Measurements from ENCODE around the gene LRRC42.

Gene LRRC42

DNA sequence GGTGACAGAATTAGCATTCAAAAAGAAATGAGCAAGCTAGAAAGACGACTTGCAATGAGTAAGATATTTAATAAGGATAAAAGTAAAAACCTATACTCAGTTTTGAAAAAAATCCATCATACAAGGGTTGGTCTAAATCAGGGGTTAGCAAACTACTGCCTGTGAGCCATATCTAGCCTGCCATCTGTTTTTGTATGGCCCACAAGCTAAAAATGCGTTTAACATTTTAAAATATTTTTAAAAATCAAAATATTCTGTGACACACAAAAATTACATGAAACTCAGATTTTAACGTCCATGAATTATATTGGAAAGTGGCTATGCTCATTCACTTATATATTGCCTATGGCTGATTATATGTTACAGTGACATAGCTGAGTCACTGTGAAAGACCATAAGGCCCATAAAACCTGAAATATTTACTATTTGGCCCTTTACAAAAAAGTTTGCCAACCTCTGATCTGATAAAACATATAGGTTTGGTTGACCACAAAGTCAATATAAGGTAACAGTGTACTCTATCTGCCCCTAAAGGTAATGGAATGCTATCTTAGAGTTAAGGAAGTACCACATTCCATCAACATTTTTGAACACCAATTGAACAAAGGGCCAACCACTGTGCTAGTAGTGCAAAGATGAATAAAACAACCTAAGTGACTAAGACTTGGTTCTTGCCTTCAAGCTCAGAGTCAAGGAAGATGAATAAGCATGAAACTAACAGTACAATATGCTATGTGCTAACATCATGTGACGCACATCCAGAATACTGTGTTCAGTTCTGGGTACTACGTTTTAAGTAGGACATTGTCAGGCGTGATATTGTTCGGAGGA, 3.8 kb upstream of the LRRC42 start:
- DNase-seq: no peak

GRCh38 chr1:53943090-53943489, 3.1 kb upstream of the LRRC42 start:
- no peak for DNase-seq

DNA sequence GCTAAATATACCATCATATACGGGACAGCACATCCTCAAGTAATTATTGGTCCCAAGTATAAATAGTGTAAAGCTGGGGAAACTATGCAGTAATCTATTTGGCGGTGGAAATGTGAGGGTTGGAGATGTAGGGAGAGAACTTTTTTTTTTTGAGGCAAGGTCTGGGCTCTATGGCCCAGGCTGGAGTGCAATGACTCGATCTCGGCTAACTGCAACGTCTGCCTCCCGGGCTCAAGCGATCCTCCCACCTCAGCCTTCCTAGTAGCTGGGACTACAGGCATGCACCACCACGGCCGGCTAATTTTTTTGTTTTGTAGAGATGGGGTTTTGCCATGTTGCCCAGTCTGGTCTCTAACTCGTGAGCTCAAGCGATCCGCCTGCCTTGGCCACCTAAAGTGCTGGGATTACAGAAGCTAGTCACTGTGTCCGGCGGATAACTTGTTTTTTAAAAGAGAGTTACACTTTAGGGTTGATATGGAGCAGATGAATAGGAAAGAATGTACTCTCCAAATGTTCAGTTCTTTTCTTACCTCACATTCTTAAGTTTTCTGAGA, 2.6 kb upstream of the LRRC42 start:
- no peak for DNase-seq

GRCh38 chr1:53944469-53945182, 1.5 kb upstream of the LRRC42 start:
- peak in 1 of 2 experiments; percentile 36 for DNase-seq

DNA sequence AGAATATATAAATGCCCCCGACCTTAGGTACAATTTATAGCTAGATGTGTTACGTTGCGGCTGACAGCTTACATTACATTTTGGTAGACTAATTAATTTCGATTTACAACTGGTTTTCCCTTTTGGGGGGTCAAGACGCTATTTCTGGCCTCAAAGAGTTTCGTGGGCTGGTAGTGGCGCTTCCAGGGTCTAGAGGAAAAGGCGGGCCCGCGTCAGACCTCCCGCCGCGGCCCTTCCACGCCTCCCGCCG, 1.0 kb upstream of the LRRC42 start:
- DNase-seq: no peak

DNA sequence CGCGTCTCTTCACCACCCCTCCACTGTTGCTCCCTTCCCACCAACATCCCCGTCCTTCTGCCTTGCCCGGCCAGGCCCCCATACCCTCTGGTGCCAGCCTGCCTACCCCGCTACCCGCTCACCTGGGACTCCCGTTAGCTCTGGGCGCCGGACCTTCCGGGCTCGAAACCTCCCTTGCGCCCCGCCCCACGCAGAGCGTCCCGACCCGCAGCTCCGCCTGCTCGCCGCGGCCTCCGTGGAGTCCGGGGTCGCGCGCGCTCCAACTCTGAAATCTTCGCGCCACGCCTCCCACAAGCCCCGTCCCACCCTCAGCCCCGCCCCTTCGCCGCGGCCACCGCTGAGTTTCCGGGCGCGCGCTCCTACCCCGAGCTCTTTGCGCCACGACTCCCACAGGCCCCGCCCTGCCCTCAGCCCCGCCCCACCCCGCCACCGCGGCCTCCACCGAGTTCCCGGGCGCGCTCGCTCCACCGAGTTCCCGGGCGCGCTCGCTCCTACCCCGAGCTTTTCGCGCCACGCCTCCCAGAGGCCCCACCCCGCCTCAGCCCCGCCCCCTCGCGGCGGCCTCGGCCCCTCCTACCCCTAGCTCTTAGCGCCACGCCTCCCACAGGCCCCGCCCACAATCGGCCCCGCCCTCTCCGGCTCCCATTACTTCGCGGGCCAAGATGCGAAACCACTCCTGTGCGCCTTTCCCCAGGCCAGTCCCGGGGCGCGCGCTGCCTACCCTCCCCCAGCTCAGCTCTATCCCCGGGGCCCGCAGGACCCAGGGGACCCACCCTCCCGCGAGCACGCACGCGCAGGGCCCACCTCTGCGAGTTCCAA, 508 bp upstream of the LRRC42 start, which contains the start of gene IFT25:
Gene IFT25 (minus strand): TSS at position 267 of the 819 bp plus-strand sequence. CDS start 5,617 bp downstream, outside the sequence.
- DNase-seq: peak; percentile 88 to 96

DNA sequence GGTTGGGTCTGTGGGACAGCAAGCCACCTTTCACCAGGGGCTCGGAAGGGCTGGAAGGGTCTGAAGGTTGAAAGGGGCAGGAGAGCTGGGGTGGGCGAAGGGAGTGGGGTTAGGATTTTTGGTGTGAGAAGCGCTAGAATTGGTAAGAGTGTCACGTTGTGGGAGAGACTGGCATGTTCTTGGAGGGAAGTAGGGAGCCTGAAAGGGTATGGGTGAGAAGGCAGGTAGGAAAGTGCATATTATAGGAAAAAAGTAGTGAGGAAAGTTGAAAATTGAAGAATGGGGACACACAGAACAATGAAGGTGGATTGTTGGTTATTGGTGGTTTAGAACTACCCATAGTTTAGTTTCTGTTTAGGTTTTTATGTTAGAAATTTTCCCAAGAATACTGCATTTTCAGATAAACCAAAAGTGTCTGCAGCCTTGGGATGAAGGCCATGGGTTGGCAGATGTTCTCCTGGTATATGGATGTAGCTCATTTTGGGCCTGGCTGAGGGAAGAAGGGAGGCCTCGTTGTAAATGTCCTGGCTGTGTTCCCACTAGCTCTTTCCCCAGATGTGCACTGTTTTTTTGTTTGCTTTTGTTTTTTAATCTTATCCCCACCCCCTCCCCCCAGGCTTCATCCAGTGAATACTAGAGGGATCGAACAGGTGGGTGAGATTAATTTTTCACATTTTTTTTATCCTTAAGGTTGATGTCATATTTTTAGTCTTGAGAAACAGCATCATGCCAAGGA, 1.2 kb downstream of the LRRC42 start:
- DNase-seq: no peak

- DNase-seq: no peak
Observed at GRCh38 chr1:53948291-53948690, 2.1 kb downstream of the LRRC42 start.

DNA sequence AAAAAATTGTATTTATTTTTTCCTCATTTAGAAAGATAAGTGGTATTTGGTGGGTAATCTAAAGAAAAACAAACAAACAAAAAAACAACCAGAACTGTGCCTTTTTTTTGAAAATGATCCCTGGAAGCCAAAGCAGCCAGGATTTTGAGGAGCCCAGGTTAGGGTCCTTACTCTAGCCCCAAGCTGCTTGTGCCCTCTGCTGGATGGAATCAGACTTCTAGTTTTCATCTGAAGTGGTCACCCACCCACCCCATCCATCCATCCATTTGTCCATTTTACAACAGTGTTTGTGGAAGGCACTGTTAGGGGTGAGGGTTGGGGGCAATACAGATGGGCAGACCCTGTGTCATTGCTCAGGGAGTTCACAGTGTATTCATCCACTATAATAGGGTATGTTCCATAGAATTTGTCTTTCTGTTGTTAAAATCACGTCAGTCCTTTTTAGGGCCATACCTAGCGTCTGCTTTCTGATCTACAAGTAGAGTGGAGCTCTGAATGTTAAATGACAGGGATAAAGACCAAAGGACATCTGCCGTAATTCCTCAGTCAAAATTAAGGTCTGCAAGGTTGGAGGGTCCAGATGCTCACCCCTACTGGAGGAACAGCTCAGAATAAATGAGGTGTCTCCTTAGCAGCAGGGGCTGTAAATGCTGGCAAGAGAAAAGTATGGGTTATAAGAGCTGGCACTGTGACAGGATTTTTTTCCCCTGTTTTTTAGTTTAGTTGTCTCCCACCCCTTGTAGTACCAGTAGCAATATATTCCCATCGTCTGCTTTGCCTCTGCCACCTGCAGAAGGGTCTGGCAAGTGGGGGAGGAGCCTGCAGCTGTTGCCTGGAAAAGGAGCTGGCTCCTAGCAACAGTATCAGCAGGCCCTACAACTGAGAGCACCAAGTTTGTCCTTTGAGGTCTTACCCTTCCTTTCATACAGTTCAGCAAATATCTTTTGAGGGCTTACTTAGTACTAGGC, 3.2 kb downstream of the LRRC42 start:
- DNase-seq: peak; percentile 38 to 57

DNA sequence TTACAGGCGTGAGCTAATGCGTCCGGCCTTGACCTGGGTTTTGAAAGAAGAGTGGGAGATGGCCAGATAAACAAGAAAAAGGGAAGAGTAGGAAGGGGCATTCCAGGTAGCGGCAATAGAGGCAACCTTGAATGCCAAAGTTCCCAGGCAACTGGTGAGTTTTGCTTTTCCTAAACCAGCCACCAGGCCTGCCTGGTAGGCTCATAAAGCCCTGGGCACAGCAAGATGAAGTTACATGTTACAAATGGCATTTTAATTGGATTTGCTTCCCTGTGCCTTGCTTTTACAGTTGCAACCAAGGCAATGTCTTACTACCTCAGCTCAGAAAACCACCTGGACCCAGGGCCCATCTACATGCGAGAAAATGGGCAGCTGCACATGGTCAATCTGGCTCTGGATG, 5.5 kb downstream of the LRRC42 start:
- DNase-seq: no peak

- DNase-seq: no peak
Observed at GRCh38 chr1:53954128-53954527, 8.0 kb downstream of the LRRC42 start.

GRCh38 chr1:53956308-53957168, 10.4 kb downstream of the LRRC42 start:
- DNase-seq: peak in 1 of 2 experiments; percentile 20

GRCh38 chr1:53957194-53957818, 11.2 kb downstream of the LRRC42 start:
- no peak for DNase-seq

DNA sequence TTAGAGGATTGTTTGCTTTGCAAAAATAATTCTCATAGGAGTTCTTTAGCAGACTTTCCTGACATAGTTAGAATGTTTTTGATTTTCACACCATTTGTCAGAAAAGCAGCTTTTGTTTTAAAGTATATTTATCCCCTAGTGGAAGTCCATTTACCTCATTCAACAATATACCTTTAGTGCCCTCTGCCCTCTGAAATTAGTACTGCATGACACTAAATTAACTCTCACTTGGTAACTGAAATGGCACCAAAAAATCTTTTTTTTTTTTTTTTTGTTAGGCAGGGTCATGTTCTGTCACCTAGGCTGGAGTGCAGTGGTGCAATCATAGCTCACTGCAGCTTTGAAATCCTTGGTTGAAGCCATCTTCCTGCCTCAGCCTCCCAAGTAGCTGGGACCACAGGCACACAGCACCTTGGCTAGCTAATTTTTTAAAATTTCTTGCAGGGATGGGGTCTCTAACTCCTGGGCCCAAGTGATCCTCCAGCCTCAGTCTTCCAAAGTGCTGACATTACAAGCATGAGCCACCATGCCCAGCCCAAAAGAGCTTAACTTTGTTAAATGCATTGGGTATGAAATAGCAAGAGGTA, 13.6 kb downstream of the LRRC42 start:
- DNase-seq: peak in 1 of 2 experiments; percentile 23

DNA sequence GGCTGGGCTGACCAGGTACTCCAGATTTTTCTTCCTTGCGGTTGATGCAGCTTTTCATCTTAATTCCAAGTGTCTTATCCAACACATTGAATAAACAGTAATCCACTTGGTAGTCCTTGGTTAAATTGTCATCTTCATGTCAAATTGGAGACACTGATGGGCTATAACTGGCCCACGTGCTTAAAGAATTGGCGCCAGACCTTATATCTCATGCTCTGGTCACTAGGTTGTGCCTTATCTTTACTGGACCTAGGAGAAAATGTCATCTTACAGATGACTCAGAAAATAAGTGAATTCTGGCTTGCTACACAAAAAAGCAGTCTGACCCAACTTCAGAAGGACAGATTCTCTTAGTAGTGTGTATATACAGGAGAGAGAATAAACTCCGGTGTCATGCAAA, 16.2 kb downstream of the LRRC42 start:
- DNase-seq: no peak

DNA sequence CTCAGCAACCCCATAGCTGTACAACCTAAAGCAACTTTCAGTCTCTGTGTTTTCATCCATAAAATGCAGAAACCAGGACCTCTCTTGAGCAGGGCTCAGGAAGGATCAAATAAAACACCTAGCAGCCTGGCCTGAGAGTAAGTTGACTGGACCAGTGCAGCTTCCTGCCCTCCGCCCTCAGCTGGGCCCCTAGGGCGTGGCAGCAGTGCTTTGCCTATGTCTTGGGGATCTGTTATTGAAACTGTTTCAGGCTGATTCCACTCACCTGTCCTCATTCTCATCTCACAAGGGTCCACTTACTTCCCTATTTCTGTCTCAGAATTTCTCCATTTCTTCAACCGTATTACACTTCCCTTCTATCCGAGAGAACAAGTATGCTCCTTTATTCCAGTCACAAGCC, 17.3 kb downstream of the LRRC42 start:
- no peak for DNase-seq

DNA sequence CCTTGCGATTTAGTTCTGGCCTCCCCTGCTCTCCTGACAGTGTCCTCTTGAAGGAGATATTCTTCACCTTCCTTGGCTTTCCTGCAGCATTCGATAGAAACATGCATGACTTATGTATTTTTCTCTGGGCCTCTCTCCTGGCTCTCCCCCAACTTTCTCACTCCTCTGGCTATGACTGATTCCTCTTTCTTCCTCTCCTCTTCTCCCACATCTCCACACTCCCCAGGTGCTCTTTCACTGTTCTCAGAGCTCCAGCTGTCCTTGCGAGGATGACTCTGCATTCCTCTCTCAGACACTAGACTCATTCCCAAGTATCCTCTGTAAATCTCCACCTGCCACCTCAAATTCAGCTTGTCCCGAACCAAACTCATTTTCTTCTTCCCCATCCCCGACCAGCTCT, 18.0 kb downstream of the LRRC42 start:
- no peak for DNase-seq

DNA sequence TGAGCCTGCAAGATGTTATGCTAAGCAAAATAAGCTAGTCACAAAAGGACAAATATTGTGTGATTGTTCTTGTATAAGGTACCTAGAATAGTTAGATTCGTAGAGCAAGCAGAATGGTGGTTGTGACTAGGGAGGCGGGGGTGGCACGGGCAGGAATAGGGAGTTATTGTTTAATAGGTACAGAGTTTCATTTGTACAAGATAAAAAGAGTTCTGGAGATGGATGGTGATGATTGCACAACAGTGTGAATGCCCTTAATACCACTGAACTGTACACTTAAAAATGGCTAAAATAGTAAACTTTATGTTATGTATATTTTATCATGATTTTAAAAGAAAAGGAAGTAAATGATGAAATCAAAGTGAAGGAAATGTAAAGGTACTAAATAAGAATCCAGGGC, 20.6 kb downstream of the LRRC42 start:
- no peak for DNase-seq

GRCh38 chr1:53967409-53968124, 21.4 kb downstream of the LRRC42 start:
- no peak for DNase-seq
